ENCODE results near the gene SLBP. TPM values are rescaled to one million over a fixed set of nuclear protein-coding genes. Genes with fewer than 3 reads are reported as not detected.
A peak's percentile ranks its signal among the peaks of the same experiment; 100 is the strongest.

Gene SLBP
- total RNA-seq, 1 donor from 2014 or later = 54.3 TPM

DNA sequence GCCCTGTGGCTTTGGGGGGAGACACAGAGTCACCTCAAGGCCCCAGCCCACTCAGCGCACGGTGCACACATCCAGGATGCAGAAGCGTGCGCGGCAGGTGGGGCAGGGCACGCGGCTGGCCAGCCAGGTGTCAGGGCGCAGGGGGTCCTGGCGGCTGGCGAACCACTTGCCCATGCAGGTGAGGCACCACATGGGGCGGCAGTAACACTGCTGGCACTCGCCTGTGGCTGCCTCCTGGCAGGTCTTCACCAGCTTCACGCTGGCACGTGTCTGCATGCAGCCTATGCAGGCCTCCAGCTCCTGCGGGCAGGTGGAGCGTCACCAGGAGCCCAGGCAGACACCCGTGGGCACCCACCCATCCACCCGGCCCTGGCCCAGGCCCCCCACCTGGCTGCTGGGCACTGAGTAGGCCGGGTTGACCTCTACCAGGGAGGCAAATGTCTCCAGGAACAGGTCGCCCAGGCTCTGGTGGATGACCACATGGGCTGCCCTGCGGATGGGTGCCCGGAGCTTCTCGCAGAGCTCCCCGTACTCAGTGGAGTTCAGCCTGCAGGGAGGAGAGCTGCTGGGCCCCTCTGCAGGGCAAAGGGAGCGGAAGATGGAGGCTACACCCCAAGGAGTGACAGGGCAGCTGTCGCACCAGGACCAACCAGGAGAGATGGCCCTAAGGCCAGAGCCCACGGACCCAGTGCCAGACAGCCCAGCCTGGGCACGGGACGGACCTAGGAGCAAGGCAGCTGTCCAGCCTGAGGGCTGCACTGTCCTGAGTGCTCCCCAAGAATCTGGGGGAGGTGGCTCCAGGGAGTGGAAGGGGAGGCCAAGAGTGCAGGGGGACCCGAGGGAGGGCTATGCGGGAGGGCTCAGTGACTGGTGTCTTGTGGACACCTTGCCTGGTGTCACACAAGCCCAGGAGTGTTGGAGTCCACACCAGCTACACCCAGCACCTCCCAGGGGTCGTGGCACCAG, 5.3 kb upstream of the SLBP start:
- Mint-ChIP-seq H3K4me3 (ENCODE audit: low read depth) (no peak overlapping the region), H3K9me3 (ENCODE audit: low read depth) (no peaks in the 10 kb centered on the region), H3K27me3 (no peaks in the 10 kb centered on the region), H3K4me1 (ENCODE audit: low read depth) (peaks cover 19% of the 10 kb centered on the region), H3K36me3 (ENCODE audit: insufficient read depth) (no peaks in the 10 kb centered on the region), H3K27ac (no peak overlapping the region)
- TF ChIP-seq, protein P1, sequence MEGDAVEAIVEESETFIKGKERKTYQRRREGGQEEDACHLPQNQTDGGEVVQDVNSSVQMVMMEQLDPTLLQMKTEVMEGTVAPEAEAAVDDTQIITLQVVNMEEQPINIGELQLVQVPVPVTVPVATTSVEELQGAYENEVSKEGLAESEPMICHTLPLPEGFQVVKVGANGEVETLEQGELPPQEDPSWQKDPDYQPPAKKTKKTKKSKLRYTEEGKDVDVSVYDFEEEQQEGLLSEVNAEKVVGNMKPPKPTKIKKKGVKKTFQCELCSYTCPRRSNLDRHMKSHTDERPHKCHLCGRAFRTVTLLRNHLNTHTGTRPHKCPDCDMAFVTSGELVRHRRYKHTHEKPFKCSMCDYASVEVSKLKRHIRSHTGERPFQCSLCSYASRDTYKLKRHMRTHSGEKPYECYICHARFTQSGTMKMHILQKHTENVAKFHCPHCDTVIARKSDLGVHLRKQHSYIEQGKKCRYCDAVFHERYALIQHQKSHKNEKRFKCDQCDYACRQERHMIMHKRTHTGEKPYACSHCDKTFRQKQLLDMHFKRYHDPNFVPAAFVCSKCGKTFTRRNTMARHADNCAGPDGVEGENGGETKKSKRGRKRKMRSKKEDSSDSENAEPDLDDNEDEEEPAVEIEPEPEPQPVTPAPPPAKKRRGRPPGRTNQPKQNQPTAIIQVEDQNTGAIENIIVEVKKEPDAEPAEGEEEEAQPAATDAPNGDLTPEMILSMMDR (IDR thresholded peaks at IDR 0.05; ENCODE audit: unreplicated experiment) = no peak
- no peak for DNase-seq (ENCODE audit: low spot score, unreplicated experiment)

DNA sequence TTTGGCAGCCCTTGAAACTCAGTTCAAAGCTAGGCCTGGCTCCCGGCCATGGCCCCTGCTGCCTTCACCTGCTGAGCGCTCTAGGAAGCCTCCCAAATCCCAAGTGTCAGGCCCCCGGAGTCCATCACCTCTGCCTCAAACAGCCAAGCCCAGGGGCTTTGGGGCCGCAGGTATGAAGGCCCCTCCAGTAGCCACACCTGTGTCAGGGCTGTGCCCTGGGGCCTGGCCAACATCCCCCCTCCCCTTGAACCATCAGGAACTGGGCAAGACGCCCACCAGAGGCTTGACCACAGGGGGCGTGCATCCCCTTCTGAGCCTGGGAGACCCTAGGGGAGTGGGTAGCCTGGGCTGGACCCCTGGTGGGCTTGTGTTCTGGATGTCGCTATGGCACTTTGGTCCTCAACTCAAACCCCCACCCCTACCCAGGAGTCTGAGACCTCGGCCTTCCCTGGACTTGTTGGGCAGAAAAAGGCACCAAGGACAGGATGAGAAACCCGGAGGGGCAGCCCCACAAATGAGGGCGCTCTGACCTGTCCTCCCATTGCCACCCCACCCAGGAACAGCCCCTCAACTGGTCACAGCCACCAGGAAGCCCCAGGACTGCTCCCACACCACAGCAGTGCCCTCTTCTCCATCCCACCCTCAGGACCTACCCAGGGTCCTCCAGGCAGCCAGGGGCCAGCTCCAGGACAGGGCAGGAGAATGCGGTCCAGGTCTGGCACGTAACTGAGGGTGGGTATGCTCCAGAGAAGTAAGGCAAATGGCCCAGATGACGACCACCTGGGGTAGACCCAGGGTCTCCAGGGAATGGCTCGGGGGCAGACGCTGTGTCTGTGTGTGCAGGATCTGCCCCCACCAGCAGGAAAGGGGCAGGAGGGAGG, 4.2 kb upstream of the SLBP start:
- DNase-seq (ENCODE audit: low spot score, unreplicated experiment) = no peak
- Mint-ChIP-seq H3K9me3 (ENCODE audit: low read depth) (no peaks in the 10 kb centered on the region), H3K36me3 (ENCODE audit: insufficient read depth) (peaks cover under 1% of the 10 kb centered on the region), H3K4me1 (ENCODE audit: low read depth) (peaks cover 15% of the 10 kb centered on the region), H3K4me3 (ENCODE audit: low read depth) (no peak overlapping the region), H3K27ac (no peak overlapping the region), H3K27me3 (no peaks in the 10 kb centered on the region)
- TF ChIP-seq, protein P1 (IDR thresholded peaks at IDR 0.05; ENCODE audit: unreplicated experiment) = no peak

DNA sequence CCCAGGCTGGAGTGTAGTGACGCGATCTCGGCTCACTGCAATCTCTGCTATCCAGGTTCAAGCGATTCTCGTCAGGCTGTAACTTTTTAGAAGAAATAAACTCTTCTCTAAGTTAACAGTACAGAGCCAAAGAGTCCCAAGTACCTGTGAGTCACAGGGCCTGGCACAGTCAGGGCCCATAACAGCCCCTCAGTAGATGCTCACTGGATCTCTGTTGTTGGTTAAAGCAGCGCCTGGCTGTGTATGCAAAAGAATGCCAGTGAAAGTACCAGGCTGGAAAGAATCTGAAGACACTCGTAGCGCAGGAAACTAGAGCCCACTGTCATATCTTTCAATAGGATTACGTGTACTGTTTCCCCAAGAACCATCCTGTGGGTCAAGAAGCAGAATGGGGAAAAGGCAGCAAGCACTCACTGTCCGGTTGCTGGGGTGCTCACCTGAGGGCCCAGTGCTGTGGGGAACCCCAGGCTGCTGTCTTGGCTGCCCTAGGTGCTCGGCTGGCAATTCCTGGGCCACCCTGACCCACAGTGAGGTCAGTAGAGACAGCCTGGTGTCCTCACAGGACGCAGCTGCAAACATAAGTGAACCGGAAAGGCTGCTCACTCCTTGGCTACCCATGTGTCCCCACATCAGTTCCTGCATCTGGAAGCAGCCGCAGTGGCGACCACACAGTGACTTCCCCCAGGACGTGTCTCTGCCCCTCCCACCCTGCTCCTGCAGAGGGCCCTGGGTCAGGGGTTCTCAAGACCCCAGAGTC, 3.1 kb upstream of the SLBP start:
- Mint-ChIP-seq H3K27ac (no peak overlapping the region), H3K27me3 (no peaks in the 10 kb centered on the region), H3K4me1 (ENCODE audit: low read depth) (peaks cover 24% of the 10 kb centered on the region), H3K9me3 (ENCODE audit: low read depth) (no peaks in the 10 kb centered on the region), H3K4me3 (ENCODE audit: low read depth) (no peak overlapping the region), H3K36me3 (ENCODE audit: insufficient read depth) (peaks cover 5% of the 10 kb centered on the region)
- TF ChIP-seq, protein P1 (IDR thresholded peaks at IDR 0.05; ENCODE audit: unreplicated experiment) = no peak
- no peak for DNase-seq (ENCODE audit: low spot score, unreplicated experiment)

DNA sequence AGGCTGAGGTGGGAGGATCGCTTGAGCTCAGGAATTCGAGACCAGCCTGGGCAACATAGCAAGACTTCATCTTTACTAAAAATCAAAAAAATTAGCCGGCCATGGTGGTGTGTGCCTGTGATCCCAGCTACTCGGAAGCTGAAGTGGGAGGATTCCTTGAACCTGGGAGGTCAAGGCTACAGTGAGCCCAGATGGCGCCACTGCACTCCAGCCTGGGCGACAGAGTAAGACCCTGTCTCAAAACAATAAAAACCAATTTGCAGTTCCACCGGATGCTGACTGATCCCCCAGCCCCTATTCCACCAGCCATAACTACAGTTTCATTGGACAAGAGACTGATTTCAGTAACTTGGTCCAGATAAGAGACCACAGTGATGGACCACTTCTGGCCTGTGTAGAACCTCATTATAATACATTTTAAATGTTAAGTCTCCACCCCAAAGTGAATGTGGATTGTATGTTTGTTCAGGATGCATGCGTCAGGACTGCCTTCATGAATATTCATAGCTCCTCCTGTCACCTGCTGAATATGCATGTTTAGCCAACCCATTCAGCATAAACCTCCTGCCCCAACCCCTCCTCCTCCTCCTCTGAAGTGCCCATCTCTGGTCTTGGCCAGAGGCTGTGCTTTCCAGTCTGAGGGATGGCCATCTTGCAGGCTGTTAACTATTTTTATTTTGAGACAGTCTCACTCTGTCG, 2.3 kb upstream of the SLBP start:
- Mint-ChIP-seq H3K36me3 (ENCODE audit: insufficient read depth) (peaks cover 9% of the 10 kb centered on the region), H3K4me3 (ENCODE audit: low read depth) (peak overlapping the region; percentile 93), H3K27me3 (no peaks in the 10 kb centered on the region), H3K9me3 (ENCODE audit: low read depth) (no peaks in the 10 kb centered on the region), H3K4me1 (ENCODE audit: low read depth) (peaks cover 25% of the 10 kb centered on the region), H3K27ac (no peak overlapping the region)
- TF ChIP-seq, protein P1 (IDR thresholded peaks at IDR 0.05; ENCODE audit: unreplicated experiment) = no peak
- DNase-seq (ENCODE audit: low spot score, unreplicated experiment) = no peak
